ENCODE measurements around the gene USP13. TPM values are rescaled to one million over a fixed set of nuclear protein-coding genes. Genes with fewer than 3 reads are reported as not detected.

The USP13 gene
- total and polyA plus RNA-seq, 2 donors (not counting 3 experiments of a cell fraction or from before 2014, with no cell fraction given), result 5.8 to 24.0 TPM

DNA sequence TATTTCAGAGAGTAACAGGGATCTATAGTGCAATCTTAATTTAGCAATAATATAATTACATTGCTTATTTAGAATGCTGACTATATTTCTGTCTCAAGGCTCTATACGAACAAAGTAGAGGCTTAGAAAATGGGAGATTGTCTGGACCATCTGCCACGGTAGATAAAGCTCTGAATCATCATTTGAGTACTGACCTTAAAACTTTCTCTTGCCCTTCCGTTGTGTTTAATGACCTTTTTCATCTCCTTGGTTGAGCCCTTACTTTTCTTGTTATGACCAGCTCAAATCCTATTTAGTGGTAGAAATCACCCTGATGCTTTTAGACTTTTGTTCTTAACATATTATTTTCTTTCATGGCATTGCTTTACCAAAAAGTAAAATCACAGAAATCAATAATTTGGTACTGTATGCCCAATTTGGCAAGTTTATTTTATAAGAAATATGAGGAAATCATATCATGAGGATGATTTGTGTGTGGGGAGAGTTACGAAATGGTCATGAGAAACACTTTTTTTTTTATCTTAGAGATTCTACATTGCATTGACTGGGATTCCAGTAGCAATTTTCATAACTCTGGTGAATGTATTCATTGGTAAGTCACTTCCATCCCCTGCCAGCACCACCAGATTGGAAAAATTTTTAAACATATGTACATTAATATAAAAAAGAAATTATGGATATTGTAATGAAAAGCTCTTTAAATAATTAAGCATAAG is 37.2 kb upstream of the USP13 start:
- intact Hi-C loops (cut with micrococcal nuclease) (loop anchor here (2.0 kb wide), 1 partner anchor 37 kb away; the partner anchor contains the start of gene USP13), dilution Hi-C loops (cut with MboI; ENCODE audit: extremely low pct_ligation_motif_present, low sequenced_read_pairs) (no loop called here)
- ChIA-PET POLR2A (no interaction called here), CTCF (interaction anchor here (0.5 to 5.3 kb wide), 3 partner anchors 34 to 292 kb away, joined by 3 to 23 read pairs (median 4); no protein-coding TSS in a partner anchor)
- H3K9ac ChIP-seq (replicated peaks; ENCODE audit: extremely low read depth, insufficient read depth, low read length), result peak overlapping the region; percentile 11
- H3K4me3 ChIP-seq (replicated peaks in 1 of 3; ENCODE audit: insufficient read depth in 1 of 3, low read depth in 1 of 3, low read length in 3 of 3), result no peak overlapping the region
- no TSS peak for BruUV-seq (replicated peaks)
- H2AFZ ChIP-seq (ENCODE audit: low read depth, low read length), result no peak overlapping the region
- peaks cover 35% of the 10 kb centered on the region for H3K4me1 ChIP-seq (ENCODE audit: control insufficient read depth, extremely low read depth, insufficient read depth, low read length)
- no peaks in the 10 kb centered on the region for H3K9me1 ChIP-seq (replicated peaks; ENCODE audit: control insufficient read depth, extremely low read depth, insufficient read depth, low read length)
- no peaks in the 10 kb centered on the region for H3K27me3 ChIP-seq (ENCODE audit: control insufficient read depth in 2 of 2, insufficient read depth in 2 of 2, low read length in 2 of 2)
- H3K36me3 ChIP-seq (ENCODE audit: control insufficient read depth in 2 of 2, extremely low read depth in 1 of 2, insufficient read depth in 2 of 2, low read length in 2 of 2), result peaks cover 0 to 3% of the 10 kb centered on the region in 2 experiments
- H3K27ac ChIP-seq (ENCODE audit: insufficient read depth, low read depth, low read length), result peak overlapping the region; percentile 89
- no peaks in the 10 kb centered on the region for H3K9me3 ChIP-seq (replicated peaks; ENCODE audit: control insufficient read depth, insufficient read depth, low read length)
- H4K20me1 ChIP-seq (replicated peaks; ENCODE audit: control insufficient read depth, extremely low read depth, insufficient read depth, low read length), result no peaks in the 10 kb centered on the region
- DNase-seq (ENCODE audit: low read depth, low spot score) (peak; percentile 76), FAIRE-seq (peak; percentile 35)
- H3K4me2 ChIP-seq (ENCODE audit: insufficient read depth, low read length), result peak overlapping the region; percentile 98
- H3K79me2 ChIP-seq (ENCODE audit: control insufficient read depth, insufficient read depth, low read length), result peaks cover 4% of the 10 kb centered on the region
- peak; percentile 44 for TF ChIP-seq JUN (IDR thresholded peaks at IDR 0.05; ENCODE audit: borderline replicate concordance, insufficient read depth, insufficient read length, low read depth)
- peak; percentile 12 for TF ChIP-seq FOS (IDR thresholded peaks at IDR 0.05; ENCODE audit: borderline replicate concordance, insufficient read depth, low read length)
- TF ChIP-seq GATA2 (IDR thresholded peaks at IDR 0.05; ENCODE audit: insufficient read depth, insufficient read length, low read depth, low read length), result peak; percentile 48
- no peak for TF ChIP-seq POLR2AphosphoS5 (IDR thresholded peaks at IDR 0.05; ENCODE audit: insufficient read depth, low read depth, low read length)
- TF ChIP-seq POLR2A (IDR thresholded peaks at IDR 0.05; ENCODE audit: low read depth, low read length), result no peak

DNA sequence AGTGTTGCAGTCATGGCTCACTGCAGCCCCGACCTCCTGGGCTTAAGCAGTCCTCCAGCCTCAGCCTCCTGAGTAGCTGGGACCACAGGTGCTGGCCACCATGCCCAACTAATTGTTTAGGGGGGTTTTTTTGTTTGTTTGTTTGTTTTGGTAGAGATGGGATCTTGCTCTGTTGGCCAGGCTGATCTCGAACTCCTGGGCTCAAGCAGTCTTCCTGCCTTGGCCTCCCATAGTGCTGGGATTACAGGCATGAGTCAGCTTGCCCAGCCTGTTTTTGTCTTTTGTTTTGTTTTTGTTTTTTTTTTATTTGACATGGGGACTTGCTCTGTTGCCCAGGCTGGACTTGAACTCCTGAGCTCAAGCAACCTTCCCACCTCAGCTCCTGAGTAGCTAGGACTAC is 30.8 kb upstream of the USP13 start:
- Histone ChIP-seq H3K27ac (ENCODE audit: insufficient read depth, low read depth, low read length) (no peak overlapping the region), H2AFZ (ENCODE audit: low read depth, low read length) (no peak overlapping the region), H3K27me3 (ENCODE audit: control insufficient read depth in 2 of 2, insufficient read depth in 2 of 2, low read length in 2 of 2) (no peaks in the 10 kb centered on the region), H3K4me1 (ENCODE audit: control insufficient read depth, extremely low read depth, insufficient read depth, low read length) (no peaks in the 10 kb centered on the region), H3K36me3 (ENCODE audit: control insufficient read depth in 2 of 2, extremely low read depth in 1 of 2, insufficient read depth in 2 of 2, low read length in 2 of 2) (peaks cover 4 to 7% of the 10 kb centered on the region in 2 experiments), H3K4me3 (replicated peaks in 1 of 3; ENCODE audit: insufficient read depth in 1 of 3, low read depth in 1 of 3, low read length in 3 of 3) (no peak overlapping the region), H4K20me1 (replicated peaks; ENCODE audit: control insufficient read depth, extremely low read depth, insufficient read depth, low read length) (no peaks in the 10 kb centered on the region), H3K9ac (replicated peaks; ENCODE audit: extremely low read depth, insufficient read depth, low read length) (no peak overlapping the region), H3K9me1 (replicated peaks; ENCODE audit: control insufficient read depth, extremely low read depth, insufficient read depth, low read length) (no peaks in the 10 kb centered on the region), H3K79me2 (ENCODE audit: control insufficient read depth, insufficient read depth, low read length) (no peaks in the 10 kb centered on the region), H3K4me2 (ENCODE audit: insufficient read depth, low read length) (no peak overlapping the region), H3K9me3 (replicated peaks; ENCODE audit: control insufficient read depth, insufficient read depth, low read length) (no peaks in the 10 kb centered on the region)
- dilution Hi-C loops (cut with MboI; ENCODE audit: extremely low pct_ligation_motif_present, low sequenced_read_pairs) (no loop called here), intact Hi-C loops (cut with micrococcal nuclease) (no loop called here)
- TF ChIP-seq, protein P1, sequence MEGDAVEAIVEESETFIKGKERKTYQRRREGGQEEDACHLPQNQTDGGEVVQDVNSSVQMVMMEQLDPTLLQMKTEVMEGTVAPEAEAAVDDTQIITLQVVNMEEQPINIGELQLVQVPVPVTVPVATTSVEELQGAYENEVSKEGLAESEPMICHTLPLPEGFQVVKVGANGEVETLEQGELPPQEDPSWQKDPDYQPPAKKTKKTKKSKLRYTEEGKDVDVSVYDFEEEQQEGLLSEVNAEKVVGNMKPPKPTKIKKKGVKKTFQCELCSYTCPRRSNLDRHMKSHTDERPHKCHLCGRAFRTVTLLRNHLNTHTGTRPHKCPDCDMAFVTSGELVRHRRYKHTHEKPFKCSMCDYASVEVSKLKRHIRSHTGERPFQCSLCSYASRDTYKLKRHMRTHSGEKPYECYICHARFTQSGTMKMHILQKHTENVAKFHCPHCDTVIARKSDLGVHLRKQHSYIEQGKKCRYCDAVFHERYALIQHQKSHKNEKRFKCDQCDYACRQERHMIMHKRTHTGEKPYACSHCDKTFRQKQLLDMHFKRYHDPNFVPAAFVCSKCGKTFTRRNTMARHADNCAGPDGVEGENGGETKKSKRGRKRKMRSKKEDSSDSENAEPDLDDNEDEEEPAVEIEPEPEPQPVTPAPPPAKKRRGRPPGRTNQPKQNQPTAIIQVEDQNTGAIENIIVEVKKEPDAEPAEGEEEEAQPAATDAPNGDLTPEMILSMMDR (IDR thresholded peaks at IDR 0.05; ENCODE audit: extremely low read depth in 1 of 2, insufficient read depth in 1 of 2, low read depth in 1 of 2, low read length in 2 of 2), result no peak
- no peak for TF ChIP-seq POLR2A (IDR thresholded peaks at IDR 0.05; ENCODE audit: low read depth, low read length)
- no peak for TF ChIP-seq EZH2 (IDR thresholded peaks at IDR 0.05; ENCODE audit: borderline replicate concordance, low read depth, low read length, severe bottlenecking)
- TF ChIP-seq JUN (IDR thresholded peaks at IDR 0.05; ENCODE audit: borderline replicate concordance, insufficient read depth, insufficient read length, low read depth), result no peak
- TF ChIP-seq FOS (IDR thresholded peaks at IDR 0.05; ENCODE audit: borderline replicate concordance, insufficient read depth, low read length), result no peak
- TF ChIP-seq POLR2AphosphoS5 (IDR thresholded peaks at IDR 0.05; ENCODE audit: insufficient read depth, low read depth, low read length), result no peak
- TF ChIP-seq, protein P2, sequence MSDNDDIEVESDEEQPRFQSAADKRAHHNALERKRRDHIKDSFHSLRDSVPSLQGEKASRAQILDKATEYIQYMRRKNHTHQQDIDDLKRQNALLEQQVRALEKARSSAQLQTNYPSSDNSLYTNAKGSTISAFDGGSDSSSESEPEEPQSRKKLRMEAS (IDR thresholded peaks at IDR 0.05; ENCODE audit: insufficient read depth, insufficient read length), result no peak
- ChIA-PET CTCF (interaction anchor here (1.1 to 1.2 kb wide), 2 partner anchors 9 to 28 kb away, joined by 3 read pairs; no protein-coding TSS in a partner anchor), POLR2A (no interaction called here)
- FAIRE-seq (no peak), DNase-seq (ENCODE audit: low read depth, low spot score) (no peak)
- no TSS peak for BruUV-seq (replicated peaks)

All from endothelial cell of umbilical vein (primary cell).